Right ventricle myocardium inferior (tissue), 1 donor: ENCODE data around the gene JPH4. TPM values are rescaled to one million over a fixed set of nuclear protein-coding genes. Genes with fewer than 3 reads are reported as not detected.
A peak's percentile ranks its signal among the peaks of the same experiment; 100 is the strongest.
"Not testable (repeated sequence)": the region's sequence is repeated elsewhere in the genome, so short reads cannot be mapped to it uniquely, and the experiment has no call there.

ENCODE experiments used
- ATAC-seq: fragments of 200-7000 bp; cut with Tn5 transposase; one replicate; pipeline ENCODE4 v1.9.1; 2020; ENCODE audit warnings: mild to moderate bottlenecking, moderate library complexity
- DNase-seq: peaks from one replicate; pipeline ENCODE4 v3.0.0; 2021; ENCODE audit errors: missing footprints
- intact Hi-C: fragments of 100-400 bp; cut with DNase I; formaldehyde crosslinking; loops from one replicate; pipeline ENCODE4 v1.11.0; 2022
- total RNA-seq: library from RNA; stranded (reverse); fragmentation: NEBNext Ultra II Directional; extraction: Animal tissue kit (Norgen Biotek cat#: 25700); gene quantifications from one replicate; pipeline ENCODE4 v1.2.1, GENCODE V29; 2021
- donor health status: DM: no; HTN: yes; CAD: no; lungs with severe emphysema.

JPH4 gene
- total RNA-seq, 1 donor from 2014 or later = 0.24 TPM

GRCh38 chr14:23610090-23610814, 31.7 kb upstream of the JPH4 start:
- intact Hi-C loops = no loop called here
- DNase-seq (no peak), ATAC-seq (no peak)

GRCh38 chr14:23609411-23610089, 31.0 kb upstream of the JPH4 start:
- DNase-seq, intact Hi-C loops, ATAC-seq: not testable (repeated sequence)

GRCh38 chr14:23609001-23609400, 30.4 kb upstream of the JPH4 start:
- ATAC-seq (no peak), DNase-seq (no peak)
- intact Hi-C loops = no loop called here

- intact Hi-C loops = no loop called here
- DNase-seq (no peak), ATAC-seq (peak; percentile 83)
Measured at GRCh38 chr14:23608454-23608853, 29.9 kb upstream of the JPH4 start.

- no peak for ATAC-seq
Measured at GRCh38 chr14:23605931-23606585, 27.5 kb upstream of the JPH4 start.

GRCh38 chr14:23604675-23605170, 26.1 kb upstream of the JPH4 start:
- intact Hi-C loops = no loop called here
- DNase-seq = no peak
- no peak for ATAC-seq

More at GRCh38 chr14:23605931-23606585, 27.5 kb upstream of the JPH4 start:
- no peak for DNase-seq
- intact Hi-C loops = no loop called here

- DNase-seq (no peak), ATAC-seq (no peak)
- intact Hi-C loops = no loop called here
Measured at GRCh38 chr14:23604148-23604547, 25.6 kb upstream of the JPH4 start.

- intact Hi-C loops = no loop called here
- no peak for DNase-seq
- ATAC-seq = no peak
Measured at GRCh38 chr14:23603103-23603502, 24.5 kb upstream of the JPH4 start.

GRCh38 chr14:23602181-23603095, 23.8 kb upstream of the JPH4 start:
- ATAC-seq (no peak), DNase-seq (no peak)
- intact Hi-C loops = no loop called here

- intact Hi-C loops = no loop called here
- ATAC-seq (no peak), DNase-seq (no peak)
Measured at GRCh38 chr14:23601845-23602180, 23.2 kb upstream of the JPH4 start.

- intact Hi-C loops = no loop called here
- no peak for DNase-seq
- ATAC-seq = no peak
Measured at GRCh38 chr14:23601424-23601823, 22.8 kb upstream of the JPH4 start.

GRCh38 chr14:23600806-23601205, 22.2 kb upstream of the JPH4 start:
- DNase-seq = no peak
- intact Hi-C loops = no loop called here
- no peak for ATAC-seq

GRCh38 chr14:23600322-23600707, 21.7 kb upstream of the JPH4 start:
- intact Hi-C loops = no loop called here
- DNase-seq = no peak
- no peak for ATAC-seq

- intact Hi-C loops, ATAC-seq: not testable (repeated sequence)
Measured at GRCh38 chr14:23594191-23594590, 15.6 kb upstream of the JPH4 start.

GRCh38 chr14:23590198-23590597, 11.6 kb upstream of the JPH4 start:
- DNase-seq = no peak
- ATAC-seq = no peak
- intact Hi-C loops = no loop called here

More at GRCh38 chr14:23594191-23594590, 15.6 kb upstream of the JPH4 start:
- DNase-seq = not testable (repeated sequence)

GRCh38 chr14:23589606-23590005, 11.0 kb upstream of the JPH4 start:
- DNase-seq = no peak
- intact Hi-C loops = loop anchor here (1.0 to 2.0 kb wide), 2 partner anchors 43 to 340 kb away; no protein-coding TSS in a partner anchor
- no peak for ATAC-seq

- peak; percentile 91 for DNase-seq
- ATAC-seq = peak; percentile 83
- intact Hi-C loops = loop anchor here (1.0 to 2.0 kb wide), 2 partner anchors 44 to 340 kb away; no protein-coding TSS in a partner anchor
Measured at GRCh38 chr14:23588884-23589598, 10.5 kb upstream of the JPH4 start.
